ENCODE data around the gene FAM156A.
"Not testable (repeated sequence)": the region's sequence is repeated elsewhere in the genome, so short reads cannot be mapped to it uniquely, and the experiment has no call there.

DNA sequence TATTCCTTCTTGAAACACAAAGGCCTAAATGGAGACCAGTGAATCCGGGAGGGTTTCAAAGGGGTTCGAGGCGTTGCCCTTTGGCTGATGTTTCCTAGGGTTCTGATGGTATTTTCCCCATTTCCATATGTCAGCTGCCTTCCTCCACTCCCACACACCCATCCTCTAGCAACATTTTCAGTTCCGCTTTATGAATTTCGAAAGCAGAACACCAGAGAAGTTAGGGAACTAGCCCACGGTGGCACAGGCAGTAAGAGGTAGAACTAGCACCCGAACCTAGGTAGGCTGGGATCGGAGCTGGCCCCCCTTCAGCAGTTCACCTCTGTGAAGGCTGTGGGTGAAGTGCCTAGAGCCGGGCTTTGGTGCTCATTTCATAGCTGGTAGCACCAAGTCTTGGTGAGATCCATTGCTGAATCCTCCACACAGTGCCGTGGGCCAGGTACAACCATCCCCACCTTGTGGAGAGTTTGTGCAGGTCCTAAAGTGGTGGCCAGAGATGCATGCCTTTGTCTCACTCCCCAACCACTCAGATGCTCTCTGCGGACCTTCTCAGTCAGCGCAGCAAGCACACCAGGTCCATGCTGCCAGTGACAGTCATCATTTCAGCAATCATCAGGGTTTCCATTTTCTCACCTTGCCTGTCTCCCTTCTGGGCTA is 48.9 kb downstream of the FAM156A start:
- TF ChIP-seq CTCF (conservative IDR thresholded peaks at IDR 0.05; ENCODE audit: low read depth, low read length); RAD21 (IDR thresholded peaks at IDR 0.05; ENCODE audit: low read length); POLR2A (IDR thresholded peaks at IDR 0.05; ENCODE audit: low read depth, low read length); SMC3 (IDR thresholded peaks at IDR 0.05; ENCODE audit: low read depth, low read length); MAZ (IDR thresholded peaks at IDR 0.05; ENCODE audit: borderline replicate concordance, low read depth, low read length); MXI1 (IDR thresholded peaks at IDR 0.05; ENCODE audit: borderline replicate concordance, low read depth, low read length); BHLHE40 (IDR thresholded peaks at IDR 0.05; ENCODE audit: low read depth, low read length); MAFK (IDR thresholded peaks at IDR 0.05; ENCODE audit: low read depth, low read length); RFX5 (IDR thresholded peaks at IDR 0.05; ENCODE audit: low read depth, low read length); RCOR1 (IDR thresholded peaks at IDR 0.05; ENCODE audit: insufficient replicate concordance, low read length); CEBPB (IDR thresholded peaks at IDR 0.05; ENCODE audit: low read depth, low read length): not testable (repeated sequence)
- TF ChIP-seq, protein P1, sequence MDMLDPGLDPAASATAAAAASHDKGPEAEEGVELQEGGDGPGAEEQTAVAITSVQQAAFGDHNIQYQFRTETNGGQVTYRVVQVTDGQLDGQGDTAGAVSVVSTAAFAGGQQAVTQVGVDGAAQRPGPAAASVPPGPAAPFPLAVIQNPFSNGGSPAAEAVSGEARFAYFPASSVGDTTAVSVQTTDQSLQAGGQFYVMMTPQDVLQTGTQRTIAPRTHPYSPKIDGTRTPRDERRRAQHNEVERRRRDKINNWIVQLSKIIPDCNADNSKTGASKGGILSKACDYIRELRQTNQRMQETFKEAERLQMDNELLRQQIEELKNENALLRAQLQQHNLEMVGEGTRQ (IDR thresholded peaks at IDR 0.05; ENCODE audit: low read depth, low read length), result not testable (repeated sequence)
- TF ChIP-seq, protein P2, sequence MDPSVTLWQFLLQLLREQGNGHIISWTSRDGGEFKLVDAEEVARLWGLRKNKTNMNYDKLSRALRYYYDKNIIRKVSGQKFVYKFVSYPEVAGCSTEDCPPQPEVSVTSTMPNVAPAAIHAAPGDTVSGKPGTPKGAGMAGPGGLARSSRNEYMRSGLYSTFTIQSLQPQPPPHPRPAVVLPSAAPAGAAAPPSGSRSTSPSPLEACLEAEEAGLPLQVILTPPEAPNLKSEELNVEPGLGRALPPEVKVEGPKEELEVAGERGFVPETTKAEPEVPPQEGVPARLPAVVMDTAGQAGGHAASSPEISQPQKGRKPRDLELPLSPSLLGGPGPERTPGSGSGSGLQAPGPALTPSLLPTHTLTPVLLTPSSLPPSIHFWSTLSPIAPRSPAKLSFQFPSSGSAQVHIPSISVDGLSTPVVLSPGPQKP (IDR thresholded peaks at IDR 0.05; ENCODE audit: borderline replicate concordance, low read depth, low read length), result not testable (repeated sequence)

Measured in IMR-90 (cell line).